KMS-11 (cell line): ENCODE results near the gene PRRC2B.
"Not testable (repeated sequence)": the region's sequence is repeated elsewhere in the genome, so short reads cannot be mapped to it uniquely, and the experiment has no call there.

Source experiments
- H2AFZ ChIP-seq: fragments of 200-600 bp; sonication (generic); 2 replicates; pipeline ENCODE4 v1.6.1; 2016; ENCODE audit warnings: antibody characterized with exemption, mixed run types, low read depth
- H3K27ac ChIP-seq: fragments of 200-600 bp; sonication (generic); 2 replicates; pipeline ENCODE4 v1.6.1; 2016; ENCODE audit warnings: mild to moderate bottlenecking, mixed run types
- H3K27me3 ChIP-seq: fragments of 200-600 bp; sonication (generic); 2 replicates; pipeline ENCODE4 v1.6.1; 2017; ENCODE audit warnings: mild to moderate bottlenecking, low read depth, mixed run types, moderate library complexity; ENCODE audit not compliant: insufficient read depth
- H3K36me3 ChIP-seq: fragments of 200-600 bp; sonication (generic); 2 replicates; pipeline ENCODE4 v1.6.1; 2017; ENCODE audit warnings: mild to moderate bottlenecking, mixed run types; ENCODE audit not compliant: insufficient read depth
- H3K4me1 ChIP-seq: fragments of 200-600 bp; sonication (generic); 2 replicates; pipeline ENCODE4 v1.6.1; 2016; ENCODE audit warnings: mild to moderate bottlenecking, low read depth, mixed run types; ENCODE audit not compliant: poor library complexity, severe bottlenecking
- H3K4me2 ChIP-seq: fragments of 200-600 bp; sonication (generic); 2 replicates; pipeline ENCODE4 v1.7.0; 2016; ENCODE audit warnings: mild to moderate bottlenecking, mixed run types
- H3K4me3 ChIP-seq: fragments of 200-600 bp; sonication (generic); IDR thresholded peaks from 2 replicates; pipeline ENCODE4 v1.6.1; 2017; ENCODE audit warnings: low read depth, low read length, mixed read lengths; ENCODE audit not compliant: insufficient read depth
- H3K79me2 ChIP-seq: fragments of 200-600 bp; sonication (generic); 2 replicates; pipeline ENCODE4 v1.6.1; 2016; ENCODE audit warnings: low read depth, mixed run types; ENCODE audit not compliant: insufficient read depth
- H3K9ac ChIP-seq: fragments of 200-600 bp; sonication (generic); 2 replicates; pipeline ENCODE4 v1.6.1; 2016; ENCODE audit warnings: mild to moderate bottlenecking, mixed run types
- H4K20me1 ChIP-seq: fragments of 200-600 bp; sonication (generic); 2 replicates; pipeline ENCODE4 v1.6.1; 2016; ENCODE audit warnings: mild to moderate bottlenecking, mixed run types; ENCODE audit not compliant: insufficient read depth
- CTCF ChIP-seq: fragments of 200-600 bp; sonication (generic); conservative IDR thresholded peaks from 2 replicates; pipeline ENCODE4 v1.6.1; 2017; ENCODE audit warnings: low read depth, mild to moderate bottlenecking, antibody characterized with exemption, low read length, moderate library complexity, mixed read lengths

PRRC2B gene

DNA sequence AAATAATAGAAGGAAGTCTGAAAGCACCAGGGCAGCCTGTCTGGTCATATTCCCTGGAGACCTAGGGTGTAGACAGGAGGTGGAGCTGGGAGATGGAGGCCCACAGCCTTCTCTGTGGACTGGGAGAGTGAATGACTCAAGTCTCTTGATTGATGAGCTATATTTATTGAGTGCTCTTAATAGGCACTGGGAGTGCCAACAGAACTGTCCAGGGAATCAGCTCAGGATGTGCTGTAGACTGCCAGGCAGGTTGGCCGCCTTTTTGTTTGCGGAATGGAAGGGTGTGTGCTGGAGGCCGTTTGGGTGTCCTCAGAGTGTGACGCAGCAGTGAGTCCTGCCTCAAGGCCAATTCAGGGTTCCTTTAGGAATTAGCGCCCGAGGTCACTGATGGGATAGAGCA lies 75.5 kb downstream of the PRRC2B start:
- Histone ChIP-seq H3K36me3 (peaks cover 22% of the 10 kb centered on the region; the same call in 1 of the 2 replicates), H3K79me2 (peaks cover 32% of the 10 kb centered on the region; the same call in 1 of the 2 replicates)

DNA sequence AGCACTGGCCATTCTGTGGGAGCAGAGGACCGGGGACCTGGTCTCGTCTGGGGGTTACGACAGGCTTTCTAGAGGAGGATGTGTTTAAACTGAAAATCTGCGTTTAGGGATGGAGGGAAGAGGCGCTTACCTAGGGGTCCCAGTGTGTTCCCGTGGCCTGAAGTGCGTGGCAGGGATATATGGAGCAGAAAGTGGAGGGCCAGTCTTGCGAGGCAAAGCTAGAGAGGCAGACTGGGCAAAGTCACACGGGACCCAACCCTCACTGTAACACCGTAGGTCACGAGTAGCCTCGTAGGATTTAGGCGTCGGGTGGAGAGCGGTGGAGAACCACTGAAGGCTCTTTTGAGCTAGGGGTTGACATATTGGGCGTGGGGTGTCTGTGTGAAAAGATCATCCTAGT lies 76.1 kb downstream of the PRRC2B start:
- peaks cover 32% of the 10 kb centered on the region; the same call in 1 of the 2 replicates for H3K79me2 ChIP-seq
- H3K36me3 ChIP-seq = peaks cover 23% of the 10 kb centered on the region; the same call in 1 of the 2 replicates
- no peak for TF ChIP-seq CTCF
- no peak overlapping the region for H2AFZ ChIP-seq
- H3K9ac ChIP-seq = no peak overlapping the region
- H4K20me1 ChIP-seq = no peaks in the 10 kb centered on the region
- H3K27ac ChIP-seq = no peak overlapping the region
- no peaks in the 10 kb centered on the region for H3K27me3 ChIP-seq
- H3K4me1 ChIP-seq = no peaks in the 10 kb centered on the region
- no peak overlapping the region for H3K4me2 ChIP-seq
- H3K4me3 ChIP-seq = no peak overlapping the region

More for the DNA sequence above, 75.5 kb downstream of the PRRC2B start:
- H3K27ac ChIP-seq = no peak overlapping the region
- H2AFZ ChIP-seq = no peak overlapping the region
- H3K4me1 ChIP-seq = no peaks in the 10 kb centered on the region
- no peak overlapping the region for H3K4me3 ChIP-seq
- H3K4me2 ChIP-seq = no peak overlapping the region
- no peak overlapping the region for H3K9ac ChIP-seq
- H3K27me3 ChIP-seq = no peaks in the 10 kb centered on the region
- H4K20me1 ChIP-seq = no peaks in the 10 kb centered on the region
- no peak for TF ChIP-seq CTCF

DNA sequence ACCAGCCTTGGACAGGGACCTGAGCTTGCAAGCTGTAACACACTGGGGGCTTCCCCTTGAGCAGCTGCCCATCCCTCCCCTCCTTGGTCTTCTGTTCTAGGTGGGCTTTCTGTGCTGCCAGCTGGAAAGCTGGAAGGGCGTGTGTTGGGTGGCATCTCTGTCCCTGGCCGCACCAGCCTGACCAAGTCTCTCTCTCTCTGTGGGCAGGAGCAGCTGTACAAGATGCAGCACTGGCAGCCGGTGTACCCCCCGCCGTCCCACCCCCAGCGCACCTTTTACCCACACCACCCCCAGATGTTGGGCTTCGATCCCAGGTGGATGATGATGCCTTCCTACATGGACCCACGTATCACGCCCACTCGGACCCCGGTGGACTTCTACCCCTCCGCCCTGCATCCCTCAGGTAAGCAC lies 76.7 kb downstream of the PRRC2B start:
- Histone ChIP-seq H3K79me2 (peaks cover 27% of the 10 kb centered on the region; the same call in 1 of the 2 replicates), H3K4me1 (no peaks in the 10 kb centered on the region), H3K27me3 (no peaks in the 10 kb centered on the region), H4K20me1 (no peaks in the 10 kb centered on the region), H2AFZ (no peak overlapping the region), H3K4me3 (no peak overlapping the region), H3K36me3 (peaks cover 18% of the 10 kb centered on the region; the same call in 1 of the 2 replicates), H3K27ac (no peak overlapping the region), H3K4me2 (no peak overlapping the region), H3K9ac (no peak overlapping the region)
- no peak for TF ChIP-seq CTCF

DNA sequence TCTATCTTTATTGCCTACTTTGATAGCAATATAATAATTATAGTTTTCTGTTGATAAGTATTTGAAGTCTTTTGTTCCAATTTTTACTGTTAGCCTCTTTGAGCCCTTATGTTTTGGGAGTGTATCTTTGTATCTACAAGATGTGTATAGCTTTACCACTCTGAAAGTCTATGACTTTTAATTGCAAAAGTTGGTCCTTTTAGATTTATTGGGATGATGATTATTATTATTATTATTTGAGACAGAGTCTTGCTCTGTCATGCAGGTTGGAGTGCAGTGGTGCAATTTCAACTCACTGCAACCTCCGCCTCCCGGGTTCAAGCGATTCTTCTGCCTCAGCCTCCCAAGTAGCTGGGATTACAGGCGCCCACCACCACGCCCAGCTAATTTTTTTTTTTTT lies 78.2 kb downstream of the PRRC2B start:
- not testable (repeated sequence) for H3K4me1 ChIP-seq, H3K27ac ChIP-seq, H3K27me3 ChIP-seq, H3K9ac ChIP-seq, H2AFZ ChIP-seq, H4K20me1 ChIP-seq, H3K4me3 ChIP-seq, H3K4me2 ChIP-seq
- Histone ChIP-seq H3K36me3 (peaks cover 18% of the 10 kb centered on the region; the same call in 1 of the 2 replicates), H3K79me2 (peaks cover 20% of the 10 kb centered on the region; the same call in 1 of the 2 replicates)

GRCh38 chr9:131473198-131473885 lies 79.5 kb downstream of the PRRC2B start:
- H3K27me3 ChIP-seq = no peaks in the 10 kb centered on the region
- H3K79me2 ChIP-seq = peaks cover 19% of the 10 kb centered on the region; the same call in 1 of the 2 replicates
- H4K20me1 ChIP-seq = no peaks in the 10 kb centered on the region
- H3K4me2 ChIP-seq = no peak overlapping the region
- H3K36me3 ChIP-seq = peaks cover 18% of the 10 kb centered on the region; the same call in 1 of the 2 replicates
- no peak overlapping the region for H2AFZ ChIP-seq
- H3K4me1 ChIP-seq = no peaks in the 10 kb centered on the region
- no peak for TF ChIP-seq CTCF
- no peak overlapping the region for H3K27ac ChIP-seq
- no peak overlapping the region for H3K9ac ChIP-seq
- no peak overlapping the region for H3K4me3 ChIP-seq
